Right ventricle myocardium inferior (tissue), 1 donor: ENCODE measurements around the gene ZNF814. TPM values are rescaled to one million over a fixed set of nuclear protein-coding genes. Genes with fewer than 3 reads are reported as not detected.
A peak's percentile ranks its signal among the peaks of the same experiment; 100 is the strongest.
"Not testable (repeated sequence)": the region's sequence is repeated elsewhere in the genome, so short reads cannot be mapped to it uniquely, and the experiment has no call there.

Experiments used
- ATAC-seq: fragments of 200-7000 bp; cut with Tn5 transposase; one replicate; pipeline ENCODE4 v1.9.1; 2020; ENCODE audit warnings: mild to moderate bottlenecking, moderate library complexity
- DNase-seq: peaks from one replicate; pipeline ENCODE4 v3.0.0; 2021; ENCODE audit errors: missing footprints
- intact Hi-C: fragments of 100-400 bp; cut with DNase I; formaldehyde crosslinking; loops from one replicate; pipeline ENCODE4 v1.11.0; 2022
- total RNA-seq: library from RNA; stranded (reverse); fragmentation: NEBNext Ultra II Directional; extraction: Animal tissue kit (Norgen Biotek cat#: 25700); gene quantifications from one replicate; pipeline ENCODE4 v1.2.1, GENCODE V29; 2021
- donor health status: DM: no; HTN: yes; CAD: no; lungs with severe emphysema.

ZNF814 gene
- total RNA-seq, 1 donor from 2014 or later = 12.7 TPM

DNA sequence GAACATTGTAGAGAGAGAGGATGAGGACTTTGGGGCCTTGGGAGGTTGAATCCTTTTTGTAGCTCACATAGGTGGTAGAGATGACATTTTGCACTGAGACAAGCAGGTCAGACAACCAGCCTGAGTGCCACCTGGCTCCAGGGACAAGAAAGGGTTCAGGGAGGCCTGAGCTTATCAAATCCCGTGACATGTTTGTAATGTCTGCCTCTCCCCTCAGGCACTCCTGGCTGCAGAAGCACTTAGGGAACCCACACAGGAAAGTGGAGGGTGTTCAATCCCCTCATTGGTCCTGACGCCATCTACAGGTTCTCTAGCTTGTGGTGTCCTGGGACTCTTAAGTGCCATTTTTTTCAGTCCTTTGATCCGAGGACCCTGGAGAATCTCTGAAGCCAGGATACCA lies 67.7 kb downstream of the ZNF814 start:
- ATAC-seq, intact Hi-C loops, DNase-seq: not testable (repeated sequence)

- DNase-seq (no peak), ATAC-seq (no peak)
- intact Hi-C loops = no loop called here
Observed at GRCh38 chr19:57820599-57820998, 68.2 kb downstream of the ZNF814 start.

DNA sequence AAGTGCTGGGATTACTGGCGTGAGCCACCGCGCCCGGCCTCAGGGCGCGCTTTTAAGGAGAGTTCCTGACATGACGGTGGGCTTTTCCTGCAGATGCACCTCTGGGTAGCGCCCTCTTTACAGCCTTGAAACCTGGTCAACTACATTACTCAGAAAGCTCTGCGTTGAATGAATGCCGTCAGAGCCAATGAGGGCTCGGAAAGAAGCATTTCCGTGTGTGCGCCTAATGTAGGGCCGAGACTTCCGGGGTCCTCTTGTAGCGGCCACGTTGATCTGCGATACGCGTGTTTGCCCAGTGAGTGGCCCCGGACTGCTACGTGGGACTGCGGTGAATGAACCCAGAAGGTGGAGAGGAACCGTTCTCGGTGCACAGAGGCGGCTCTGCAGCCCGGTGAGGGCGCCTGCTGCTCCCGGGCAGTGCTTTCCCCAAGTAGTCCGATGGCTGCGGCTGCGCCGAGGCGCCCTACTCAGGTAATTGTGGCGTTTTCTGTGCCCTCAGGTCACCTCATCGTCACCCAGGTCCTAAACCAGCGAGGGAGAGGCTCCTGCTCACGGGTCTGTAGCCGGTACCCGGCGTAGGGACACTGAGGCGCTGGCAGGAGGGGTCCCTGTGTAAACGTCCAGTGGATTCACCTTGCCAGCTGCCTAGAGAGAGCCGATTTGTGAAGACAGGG lies 69.2 kb downstream of the ZNF814 start:
- intact Hi-C loops = loop anchor here (5.0 kb wide), 1 partner anchor 52 kb away; the partner anchor contains the start of gene ZNF586
- ATAC-seq = peak; percentile 89
- DNase-seq = peak; percentile 87

- DNase-seq (no peak), ATAC-seq (no peak)
- intact Hi-C loops = loop anchor here (5.0 kb wide), 1 partner anchor 51 kb away; the partner anchor contains the start of gene ZNF586
Observed at GRCh38 chr19:57818378-57818777, 70.5 kb downstream of the ZNF814 start.

DNA sequence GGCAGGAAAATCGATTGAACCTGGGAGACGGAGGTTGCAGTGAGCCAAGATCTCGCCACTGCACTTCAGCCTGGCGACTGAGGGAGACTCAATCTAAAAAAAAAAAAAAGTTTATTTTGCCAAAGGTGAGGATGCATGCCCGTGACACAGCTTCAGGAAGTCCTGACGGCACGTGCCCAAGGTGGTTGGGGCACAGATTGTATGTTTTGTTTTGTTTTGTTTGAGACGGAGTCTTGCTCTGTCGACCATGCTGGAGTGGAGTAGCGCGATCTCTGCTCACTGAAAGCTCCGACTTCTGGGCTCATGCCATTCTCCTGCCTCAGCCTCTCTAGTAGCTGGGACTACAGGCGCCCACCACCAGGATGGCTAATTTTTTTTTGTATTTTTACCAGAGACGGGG lies 70.9 kb downstream of the ZNF814 start:
- DNase-seq (no peak), ATAC-seq (no peak)
- intact Hi-C loops = loop anchor here (5.0 kb wide), 1 partner anchor 51 kb away; the partner anchor contains the start of gene ZNF586

DNA sequence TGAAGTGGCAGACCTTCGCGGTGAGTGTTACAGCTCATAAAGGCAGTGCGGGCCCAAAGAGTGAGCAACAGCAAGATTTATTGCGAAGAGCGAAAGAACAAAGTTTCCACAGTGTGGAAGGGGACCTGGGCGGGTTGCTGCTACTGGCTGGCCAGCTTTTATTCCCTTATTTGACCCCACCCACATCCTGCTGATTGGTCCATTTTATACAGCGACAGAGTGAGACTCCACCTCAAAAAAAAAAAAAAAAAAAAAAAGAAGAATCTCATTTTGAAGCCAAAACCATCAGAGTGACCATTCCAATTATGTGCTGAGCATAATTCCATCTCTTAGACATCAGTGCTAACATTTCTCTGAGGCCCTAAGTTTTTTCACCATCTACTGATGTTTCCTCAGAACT lies 72.2 kb downstream of the ZNF814 start:
- intact Hi-C loops = loop anchor here (5.0 kb wide), 1 partner anchor 49 kb away; the partner anchor contains the start of gene ZNF586
- no peak for DNase-seq
- ATAC-seq = no peak

DNA sequence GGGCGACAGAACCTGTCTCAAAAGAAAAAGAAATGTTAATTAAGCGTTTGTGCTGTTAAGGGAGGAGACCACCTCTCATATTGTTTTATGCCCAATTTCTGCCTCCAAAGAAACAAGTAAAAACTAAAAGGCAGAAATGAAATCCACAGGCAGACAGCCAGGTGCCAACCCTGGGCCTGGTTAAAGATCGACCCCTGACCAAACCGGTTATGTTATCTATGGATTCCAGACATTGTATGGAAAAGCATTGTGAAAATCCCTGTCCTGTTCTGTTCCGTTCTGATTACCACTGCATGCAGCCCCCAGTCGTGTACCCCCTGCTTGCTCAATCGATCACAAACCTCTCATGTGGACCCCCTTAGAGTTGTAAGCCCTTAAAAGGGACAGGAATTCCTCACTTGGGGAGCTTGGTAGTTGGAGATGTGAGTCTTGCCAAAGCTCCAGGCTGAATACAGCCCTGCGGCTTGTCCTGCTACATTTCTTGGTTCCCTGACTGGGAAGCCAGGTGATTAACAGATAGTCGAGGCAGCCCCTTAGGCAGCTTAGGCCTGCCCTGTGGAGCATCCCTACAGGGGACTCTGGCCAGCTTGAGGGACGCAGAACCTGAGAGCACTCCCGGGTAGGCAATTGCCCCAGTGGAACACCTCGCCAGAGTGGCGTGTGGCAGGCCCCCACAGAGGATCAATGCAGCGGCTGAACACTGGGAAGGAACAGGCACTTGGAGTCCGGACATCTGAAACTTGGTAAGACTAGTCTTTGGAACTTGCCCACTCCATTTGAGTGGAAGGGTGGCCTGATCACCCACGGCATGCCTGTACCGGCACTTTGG lies 73.4 kb downstream of the ZNF814 start:
- no peak for DNase-seq
- intact Hi-C loops = loop anchor here (5.0 kb wide), 1 partner anchor 48 kb away; the partner anchor contains the start of gene ZNF586
- no peak for ATAC-seq

DNA sequence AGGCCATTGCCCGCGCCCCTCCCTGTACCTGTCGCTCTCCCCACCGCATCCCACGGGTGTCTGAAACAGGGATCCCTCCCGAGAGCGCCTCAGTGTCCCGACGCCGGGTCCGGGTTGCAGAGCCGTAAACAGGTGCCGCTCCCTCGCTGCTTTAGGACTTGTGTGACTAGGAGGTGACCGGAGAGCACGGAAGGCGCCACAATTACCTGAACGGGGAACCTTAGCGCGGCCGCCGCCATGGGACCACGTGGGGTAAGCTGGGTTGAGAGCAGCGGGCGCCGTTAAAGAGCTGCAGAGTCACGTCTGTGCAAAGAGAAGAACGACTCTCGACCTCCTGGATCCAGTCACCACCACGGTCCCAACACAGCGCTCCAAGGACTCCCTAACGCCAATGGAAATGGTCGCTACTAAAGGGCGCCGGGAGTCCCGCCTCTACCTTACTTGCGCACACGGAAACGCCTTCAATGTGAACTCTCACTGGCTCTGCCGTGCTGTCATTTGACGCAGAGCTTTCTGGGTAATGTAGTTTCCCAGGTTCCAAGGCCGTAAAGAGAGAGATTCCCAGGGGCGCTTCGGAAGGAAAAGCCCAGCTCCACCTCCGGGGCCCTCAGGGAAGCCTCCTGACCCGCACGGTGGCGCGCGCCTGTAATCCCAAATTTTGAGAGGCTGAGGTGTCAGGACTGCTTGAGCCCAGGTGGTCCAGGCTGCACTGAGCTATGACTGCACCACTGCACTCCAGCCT lies 74.2 kb downstream of the ZNF814 start, which contains the start of gene ZNF552:
TSS of gene ZNF552 (minus strand) at position 409 of the 742 bp plus-strand sequence. CDS start at position 239, 170 bp downstream.
- DNase-seq (peak; percentile 91), ATAC-seq (peak; percentile 95)
- intact Hi-C loops = loop anchor here (5.0 kb wide), 1 partner anchor 47 kb away; the partner anchor contains the start of gene ZNF586

DNA sequence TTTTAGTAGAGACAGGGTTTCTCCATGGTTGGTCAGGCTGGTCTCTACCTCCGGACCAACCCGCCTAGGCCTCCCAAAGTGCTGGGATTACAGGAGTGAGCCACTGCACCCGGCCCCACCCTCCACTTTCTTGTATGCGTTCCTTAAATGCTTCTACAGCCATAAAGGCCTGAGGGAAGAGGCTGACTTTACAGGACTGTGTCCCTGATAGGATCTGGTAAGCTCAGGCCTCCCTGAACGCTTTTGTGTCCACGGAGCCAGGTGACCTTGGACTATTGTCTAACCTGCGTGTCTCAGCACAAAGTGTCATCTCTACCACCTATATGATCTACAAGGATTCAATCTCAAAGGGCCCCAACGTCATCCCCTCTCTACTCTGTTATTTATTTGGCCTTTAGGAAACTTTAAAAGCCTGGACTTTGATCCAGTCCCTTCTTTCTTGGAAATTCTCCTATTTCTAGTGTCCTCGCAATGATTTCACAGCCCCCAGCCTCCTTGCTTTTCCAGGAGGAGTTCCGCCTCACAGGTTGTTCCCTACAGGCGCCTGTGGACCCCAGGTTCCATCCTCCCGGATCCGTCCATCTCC lies 74.8 kb downstream of the ZNF814 start:
- DNase-seq = no peak
- intact Hi-C loops = no loop called here
- ATAC-seq = peak; percentile 10

DNA sequence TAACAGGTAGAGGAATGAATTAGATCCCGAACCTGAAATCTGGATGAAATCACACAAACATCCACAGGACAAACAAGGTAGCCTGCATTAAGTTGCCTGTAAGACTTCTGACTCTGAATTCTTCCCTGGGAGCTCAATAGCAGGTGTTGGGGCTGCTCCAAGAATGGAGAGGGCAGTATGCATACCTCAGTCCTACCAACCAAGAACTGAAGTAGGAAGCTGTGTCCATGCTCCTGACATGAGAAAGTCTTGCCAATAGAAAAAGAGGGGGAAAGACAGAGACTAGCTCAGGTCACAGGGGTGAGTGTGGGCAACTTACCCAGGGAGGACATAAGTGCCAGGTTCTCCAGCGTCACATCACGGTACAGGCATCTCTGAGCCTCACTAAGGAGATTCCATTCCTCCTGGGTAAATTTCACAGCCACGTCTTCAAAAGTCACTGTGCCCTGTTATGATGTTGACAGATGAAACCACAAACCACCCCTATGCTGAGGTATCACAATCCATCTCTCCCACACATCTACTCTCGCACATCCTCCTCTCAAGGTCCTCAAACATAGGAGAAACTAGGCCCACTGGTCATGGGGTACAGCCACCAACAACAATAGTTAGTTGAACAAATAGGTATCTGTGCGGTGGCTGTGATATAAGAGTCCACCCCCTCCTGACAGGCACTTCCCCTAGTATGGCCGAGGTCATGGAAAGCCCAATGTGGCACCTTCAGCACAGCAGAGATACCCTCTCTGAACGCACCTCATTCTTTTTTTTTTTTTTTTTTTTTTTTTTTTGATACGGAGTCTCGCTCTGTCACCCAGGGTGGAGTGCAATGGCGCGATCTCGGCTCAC lies 75.6 kb downstream of the ZNF814 start:
- ATAC-seq, DNase-seq, intact Hi-C loops: not testable (repeated sequence)

GRCh38 chr19:57812226-57812625 lies 76.6 kb downstream of the ZNF814 start:
- intact Hi-C loops = no loop called here

DNA sequence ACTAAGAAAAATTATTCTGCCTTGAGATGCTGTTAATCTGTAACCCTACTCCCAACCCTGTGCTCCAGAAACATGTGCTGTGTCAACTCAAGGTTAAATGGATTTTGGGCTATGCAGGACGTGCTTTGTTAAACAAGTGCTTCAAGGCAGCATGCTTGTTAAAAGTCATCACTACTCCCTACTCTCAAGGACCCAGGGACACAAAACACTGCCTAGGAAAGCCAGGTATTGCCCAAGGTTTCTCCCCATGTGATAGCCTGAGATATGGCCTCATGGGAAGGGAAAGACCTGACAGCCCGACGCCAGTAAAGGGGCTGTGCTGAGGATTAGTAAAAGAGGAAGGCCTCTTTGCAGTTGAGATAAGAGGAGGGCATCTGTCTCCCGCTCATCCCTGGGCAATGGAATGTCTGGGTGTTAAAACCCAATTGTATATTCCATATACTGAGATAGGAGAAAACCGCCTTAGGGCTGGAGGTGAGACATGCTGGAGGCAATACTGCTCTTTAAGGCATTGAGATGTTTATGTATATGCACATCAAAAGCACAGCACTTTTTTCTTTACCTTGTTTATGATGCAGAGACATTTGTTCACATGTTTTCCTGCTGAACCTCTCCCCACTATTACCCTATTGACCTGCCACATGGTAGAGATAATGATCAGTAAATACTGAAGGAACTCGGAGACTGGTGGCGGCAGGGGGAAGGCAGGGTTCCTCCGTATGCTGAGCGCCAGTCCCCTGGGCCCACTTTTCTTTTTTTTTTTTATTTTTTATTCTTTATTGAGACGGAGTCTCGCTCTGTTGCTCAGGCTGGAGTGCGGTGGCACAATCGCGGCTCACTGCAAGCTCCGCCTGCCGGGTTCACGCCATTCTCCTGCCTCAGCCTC lies 78.2 kb downstream of the ZNF814 start:
- DNase-seq, ATAC-seq, intact Hi-C loops: not testable (repeated sequence)

More at GRCh38 chr19:57812226-57812625, 76.6 kb downstream of the ZNF814 start:
- no peak for ATAC-seq
- no peak for DNase-seq

DNA sequence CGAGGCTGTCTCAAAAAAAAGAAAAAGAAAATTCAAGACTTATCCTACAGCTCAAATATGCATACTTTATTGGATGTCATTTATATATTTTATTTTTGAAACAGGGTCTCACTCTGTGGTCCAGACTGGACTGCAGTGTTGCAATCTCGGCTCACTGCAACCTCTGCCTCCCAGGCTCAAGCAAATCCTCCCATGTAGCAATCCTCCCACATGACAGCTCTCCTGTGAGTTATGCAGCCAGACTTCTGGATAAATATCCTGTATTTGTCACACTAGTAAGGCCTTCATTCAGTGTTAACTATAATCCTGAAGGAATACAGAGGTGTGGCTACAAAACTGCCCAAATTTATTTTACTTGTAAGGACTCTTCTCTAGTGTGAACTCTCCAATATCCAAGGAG lies 81.3 kb downstream of the ZNF814 start:
- DNase-seq (no peak), ATAC-seq (no peak)
- intact Hi-C loops = no loop called here

- ATAC-seq (peak; percentile 48), DNase-seq (no peak)
- intact Hi-C loops = loop anchor here (1.0 kb wide), 1 partner anchor 19 kb away; no protein-coding TSS in a partner anchor
Observed at GRCh38 chr19:57803594-57804325, 85.1 kb downstream of the ZNF814 start.

DNA sequence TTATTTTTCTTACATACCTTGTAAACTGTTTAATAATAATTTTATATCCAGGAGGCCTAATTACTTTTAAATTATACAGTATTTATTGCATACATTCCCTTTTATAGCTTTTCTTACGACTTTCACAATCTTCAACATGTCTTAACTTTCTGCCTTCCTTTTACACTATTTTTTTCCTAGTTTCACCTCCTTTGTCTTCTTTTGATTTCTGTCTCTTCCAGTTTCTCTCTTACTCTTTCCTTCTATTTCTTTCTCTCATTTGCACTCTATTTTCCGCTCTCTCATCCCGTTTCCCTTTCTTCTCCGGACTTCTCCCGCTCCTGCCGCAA lies 85.6 kb downstream of the ZNF814 start:
- ATAC-seq (peak; percentile 24), DNase-seq (no peak)
- intact Hi-C loops = no loop called here

GRCh38 chr19:57802269-57802668 lies 86.6 kb downstream of the ZNF814 start:
- intact Hi-C loops = no loop called here
- no peak for ATAC-seq
- DNase-seq = no peak
